ENCODE data around the gene CRY1. TPM values are rescaled to one million over a fixed set of nuclear protein-coding genes. Genes with fewer than 3 reads are reported as not detected.
"Not testable (repeated sequence)": the region's sequence is repeated elsewhere in the genome, so short reads cannot be mapped to it uniquely, and the experiment has no call there.

Gene CRY1
- total RNA-seq, 3 donors from 2014 or later (not counting 1 experiment from before 2014, with no cell fraction given) = 71.1 to 124 (median 115) TPM

- no peak overlapping the region for H3K27ac Mint-ChIP-seq
These were observed 13.1 kb downstream of the CRY1 start for GRCh38 chr12:107080299-107080698.

GRCh38 chr12:107079172-107080011, 14.0 kb downstream of the CRY1 start:
- intact Hi-C loops (cut with micrococcal nuclease) = loop anchor here (5.0 kb wide), 1 partner anchor 37 kb away; no protein-coding TSS in a partner anchor
- TF ChIP-seq CTCF (IDR thresholded peaks at IDR 0.05) = peak; percentile 48
- Mint-ChIP-seq H3K4me1 (peaks cover 29 to 30% of the 10 kb centered on the region in 2 donors), H3K9me3 (peaks cover 5 to 10% of the 10 kb centered on the region in 2 donors), H3K27ac (no peak overlapping the region), H3K36me3 (peaks cover 13% of the 10 kb centered on the region), H3K4me3 (no peak overlapping the region), H3K27me3 (ENCODE audit: low read depth in 2 of 2) (no peaks in the 10 kb centered on the region)
- Histone ChIP-seq H3K4me3 (ENCODE audit: low read length) (no peak overlapping the region), H3K36me3 (ENCODE audit: control insufficient read depth, insufficient read depth, low read length) (no peaks in the 10 kb centered on the region), H3K27ac (ENCODE audit: low read length) (no peak overlapping the region), H3K9me3 (ENCODE audit: control insufficient read depth, insufficient read depth, low read length) (no peaks in the 10 kb centered on the region), H3K27me3 (ENCODE audit: control insufficient read depth, insufficient read depth, low read length) (no peaks in the 10 kb centered on the region), H3K4me1 (ENCODE audit: control insufficient read depth, insufficient read depth, low read length) (no peaks in the 10 kb centered on the region)
- ATAC-seq (peak; percentile 57 to 85 (median 68)), DNase-seq (peak in 1 of 2 donors; percentile 52)
- WGBS (ENCODE audit: insufficient coverage) = 94% methylated on average over 2 of the region's 2 CpGs

More at GRCh38 chr12:107080299-107080698, 13.1 kb downstream of the CRY1 start:
- WGBS (ENCODE audit: insufficient coverage) = 89% methylated on average over 6 of the region's 6 CpGs
- Mint-ChIP-seq H3K4me1 (peaks cover 31% of the 10 kb centered on the region in 2 donors), H3K4me3 (no peak overlapping the region), H3K36me3 (peaks cover 13% of the 10 kb centered on the region), H3K27me3 (ENCODE audit: low read depth in 2 of 2) (no peaks in the 10 kb centered on the region), H3K9me3 (peaks cover 5 to 10% of the 10 kb centered on the region in 2 donors)
- H3K9me3 ChIP-seq (ENCODE audit: control insufficient read depth, insufficient read depth, low read length) = no peaks in the 10 kb centered on the region
- no peak for DNase-seq
- intact Hi-C loops (cut with micrococcal nuclease) = no loop called here
- H3K27ac ChIP-seq (ENCODE audit: low read length) = no peak overlapping the region
- no peaks in the 10 kb centered on the region for H3K4me1 ChIP-seq (ENCODE audit: control insufficient read depth, insufficient read depth, low read length)
- no peak for ATAC-seq
- H3K4me3 ChIP-seq (ENCODE audit: low read length) = no peak overlapping the region
- no peaks in the 10 kb centered on the region for H3K36me3 ChIP-seq (ENCODE audit: control insufficient read depth, insufficient read depth, low read length)
- no peaks in the 10 kb centered on the region for H3K27me3 ChIP-seq (ENCODE audit: control insufficient read depth, insufficient read depth, low read length)
- no peak for TF ChIP-seq CTCF (IDR thresholded peaks at IDR 0.05)

GRCh38 chr12:107073266-107073665, 20.1 kb downstream of the CRY1 start:
- H3K4me1 ChIP-seq (ENCODE audit: control insufficient read depth, insufficient read depth, low read length); H3K36me3 Mint-ChIP-seq; H3K27me3 Mint-ChIP-seq (ENCODE audit: low read depth in 2 of 2); H3K27me3 ChIP-seq (ENCODE audit: control insufficient read depth, insufficient read depth, low read length); H3K4me3 ChIP-seq (ENCODE audit: low read length); H3K9me3 Mint-ChIP-seq; intact Hi-C loops (cut with micrococcal nuclease); H3K4me3 Mint-ChIP-seq; DNase-seq; H3K27ac Mint-ChIP-seq; H3K9me3 ChIP-seq (ENCODE audit: control insufficient read depth, insufficient read depth, low read length); ATAC-seq; H3K27ac ChIP-seq (ENCODE audit: low read length); H3K36me3 ChIP-seq (ENCODE audit: control insufficient read depth, insufficient read depth, low read length): not testable (repeated sequence)
- H3K4me1 Mint-ChIP-seq = peaks cover 26 to 27% of the 10 kb centered on the region in 2 donors
- 94% methylated on average over 5 of the region's 5 CpGs for WGBS (ENCODE audit: insufficient coverage)

- no peaks in the 10 kb centered on the region for H3K36me3 ChIP-seq (ENCODE audit: control insufficient read depth, insufficient read depth, low read length)
- H3K4me3 ChIP-seq (ENCODE audit: low read length) = no peak overlapping the region
- H3K4me1 Mint-ChIP-seq = peaks cover 22 to 41% of the 10 kb centered on the region in 2 donors
- ATAC-seq = peak in 2 of 3 donors; percentile 34 to 62
- no peak for DNase-seq
- H3K27ac ChIP-seq (ENCODE audit: low read length) = no peak overlapping the region
- no peak for TF ChIP-seq CTCF (IDR thresholded peaks at IDR 0.05)
- peaks cover 12% of the 10 kb centered on the region for H3K36me3 Mint-ChIP-seq
- peaks cover 7% of the 10 kb centered on the region for H3K4me1 ChIP-seq (ENCODE audit: control insufficient read depth, insufficient read depth, low read length)
- WGBS (ENCODE audit: insufficient coverage) = 97% methylated on average over 2 of the region's 4 CpGs
- intact Hi-C loops (cut with micrococcal nuclease) = no loop called here
- H3K27ac Mint-ChIP-seq = peak overlapping the region; percentile 37 to 56
- peaks cover 6 to 7% of the 10 kb centered on the region in 2 donors for H3K9me3 Mint-ChIP-seq
- no peaks in the 10 kb centered on the region for H3K9me3 ChIP-seq (ENCODE audit: control insufficient read depth, insufficient read depth, low read length)
- H3K27me3 ChIP-seq (ENCODE audit: control insufficient read depth, insufficient read depth, low read length) = no peaks in the 10 kb centered on the region
- no peaks in the 10 kb centered on the region for H3K27me3 Mint-ChIP-seq (ENCODE audit: low read depth in 2 of 2)
- H3K4me3 Mint-ChIP-seq = peak overlapping the region; percentile 13
These were observed 26.7 kb downstream of the CRY1 start for GRCh38 chr12:107066691-107067090.
